HEK293 (cell line): ENCODE data around the gene UVSSA.

Experiments
- CTCF ChIP-seq: fragments of 450-650 bp; formaldehyde crosslinking; IDR thresholded peaks from 2 replicates; pipeline ENCODE4 v1.5.1; 2016; ENCODE audit warnings: missing biosample characterization, missing genetic modification characterization
- GLIS1 ChIP-seq: fragments of 450-650 bp; formaldehyde crosslinking; IDR thresholded peaks from 2 replicates; pipeline ENCODE4 v1.5.1; 2016; ENCODE audit warnings: missing biosample characterization, missing genetic modification characterization
- HOXD13 ChIP-seq: sonication (generic); formaldehyde crosslinking; IDR thresholded peaks from 2 replicates; pipeline ENCODE4 v1.8.0; 2022; ENCODE audit warnings: missing genetic modification reagents, borderline replicate concordance
- KLF10 ChIP-seq: fragments of 450-650 bp; IDR thresholded peaks from 2 replicates; pipeline ENCODE4 v1.5.1; 2018; ENCODE audit warnings: missing biosample characterization, mild to moderate bottlenecking, missing genetic modification characterization
- REPIN1 ChIP-seq: fragments of 450-650 bp; formaldehyde crosslinking; IDR thresholded peaks from 2 replicates; pipeline ENCODE4 v1.5.1; 2017; ENCODE audit warnings: missing biosample characterization, missing genetic modification characterization, low read depth
- ZFP3 ChIP-seq: fragments of 450-650 bp; formaldehyde crosslinking; IDR thresholded peaks from 2 replicates; pipeline ENCODE4 v1.5.1; 2016; ENCODE audit warnings: low read depth, missing biosample characterization, missing genetic modification characterization
- ZNF174 ChIP-seq: fragments of 450-650 bp; formaldehyde crosslinking; IDR thresholded peaks from 2 replicates; pipeline ENCODE4 v1.5.0; 2017; ENCODE audit warnings: missing biosample characterization, mild to moderate bottlenecking, missing genetic modification characterization
- ZNF221 ChIP-seq: fragments of 450-650 bp; formaldehyde crosslinking; IDR thresholded peaks from 2 replicates; pipeline ENCODE4 v1.5.1; 2017; ENCODE audit warnings: missing biosample characterization, missing genetic modification characterization, borderline replicate concordance
- ZNF311 ChIP-seq: fragments of 450-650 bp; formaldehyde crosslinking; IDR thresholded peaks from 2 replicates; pipeline ENCODE4 v1.5.1; 2017; ENCODE audit warnings: missing biosample characterization, missing genetic modification characterization, borderline replicate concordance
- ZNF335 ChIP-seq: fragments of 450-650 bp; formaldehyde crosslinking; conservative IDR thresholded peaks from 2 replicates; pipeline ENCODE4 v1.5.1; 2016; ENCODE audit warnings: missing biosample characterization, missing genetic modification characterization
- ZNF747 ChIP-seq: fragments of 450-650 bp; formaldehyde crosslinking; IDR thresholded peaks from 2 replicates; pipeline ENCODE4 v1.5.1; 2016; ENCODE audit warnings: missing biosample characterization, missing genetic modification characterization
- ZNF792 ChIP-seq: fragments of 450-650 bp; formaldehyde crosslinking; IDR thresholded peaks from 2 replicates; pipeline ENCODE4 v1.5.1; 2016; ENCODE audit warnings: missing biosample characterization, missing genetic modification characterization
- ZSCAN30 ChIP-seq: fragments of 450-650 bp; IDR thresholded peaks from 2 replicates; pipeline ENCODE4 v1.5.1; 2018; ENCODE audit warnings: missing biosample characterization, mild to moderate bottlenecking, missing genetic modification characterization, moderate library complexity

- TF ChIP-seq CTCF (tag by site-specific recombination) (no peak), GLIS1 (no peak), ZNF311 (tag by site-specific recombination) (no peak), ZNF221 (tag by site-specific recombination) (no peak), ZSCAN30 (tag by site-specific recombination) (no peak), KLF10 (tag by site-specific recombination) (no peak), ZNF335 (tag by site-specific recombination) (no peak), ZFP3 (tag by site-specific recombination) (no peak), ZNF174 (tag by site-specific recombination) (no peak), REPIN1 (tag by site-specific recombination) (no peak), HOXD13 (no peak), ZNF792 (tag by site-specific recombination) (no peak), ZNF747 (tag by site-specific recombination) (no peak)
Measured at GRCh38 chr4:1427010-1427409, 80.0 kb downstream of the UVSSA start.
